ENCODE measurements around the gene KIR3DL1.
"Not testable (repeated sequence)": the region's sequence is repeated elsewhere in the genome, so short reads cannot be mapped to it uniquely, and the experiment has no call there.

KIR3DL1 gene

GRCh38 chr19:54795758-54796157 is 20.5 kb upstream of the KIR3DL1 start:
- H3K4me1 Mint-ChIP-seq: peaks cover 10% of the 10 kb centered on the region
- no peak overlapping the region for H3K27ac Mint-ChIP-seq
- H3K4me3 Mint-ChIP-seq: no peak overlapping the region
- peaks cover 21% of the 10 kb centered on the region for H3K27me3 Mint-ChIP-seq
- no peaks in the 10 kb centered on the region for H3K36me3 Mint-ChIP-seq
- H3K9me3 Mint-ChIP-seq: no peaks in the 10 kb centered on the region
- DNase-seq: no peak
- CTCF ChIA-PET: no interaction called here

- CTCF ChIA-PET: no interaction called here
- no peak within 1 kb of the TSS for H3K4me3 Mint-ChIP-seq
- H3K9me3 Mint-ChIP-seq: peaks cover 2% of the 10 kb centered on the region
- peaks cover 3% of the 10 kb centered on the region for H3K27me3 Mint-ChIP-seq
- no peak within 1 kb of the TSS for H3K27ac Mint-ChIP-seq
- no peaks in the 10 kb centered on the region for H3K36me3 Mint-ChIP-seq
- H3K4me1 Mint-ChIP-seq: no peaks in the 10 kb centered on the region
- no peak for DNase-seq
Measured at GRCh38 chr19:54803410-54803809, 12.9 kb upstream of the KIR3DL1 start, which contains the start of gene KIR2DL4. Gene KIR2DL4 (plus strand): TSS chr19:54803610. CDS start chr19:54803652, 42 bp downstream.

- no peak for DNase-seq
- Mint-ChIP-seq H3K9me3 (peaks cover 2% of the 10 kb centered on the region), H3K27ac (no peak overlapping the region), H3K27me3 (peaks cover 3% of the 10 kb centered on the region), H3K4me1 (no peaks in the 10 kb centered on the region), H3K36me3 (no peaks in the 10 kb centered on the region), H3K4me3 (no peak overlapping the region)
- CTCF ChIA-PET: no interaction called here
Measured at GRCh38 chr19:54804101-54804500, 12.2 kb upstream of the KIR3DL1 start.

GRCh38 chr19:54804571-54804970 is 11.7 kb upstream of the KIR3DL1 start:
- H3K4me3 Mint-ChIP-seq: no peak overlapping the region
- H3K36me3 Mint-ChIP-seq: no peaks in the 10 kb centered on the region
- H3K27me3 Mint-ChIP-seq: peaks cover 7% of the 10 kb centered on the region
- peaks cover 2% of the 10 kb centered on the region for H3K9me3 Mint-ChIP-seq
- CTCF ChIA-PET: no interaction called here
- H3K4me1 Mint-ChIP-seq: no peaks in the 10 kb centered on the region
- no peak for DNase-seq
- H3K27ac Mint-ChIP-seq: no peak overlapping the region

- CTCF ChIA-PET: no interaction called here
- H3K27me3 Mint-ChIP-seq: peaks cover 8% of the 10 kb centered on the region
- H3K4me3 Mint-ChIP-seq: no peak overlapping the region
Measured at GRCh38 chr19:54805665-54806515, 10.4 kb upstream of the KIR3DL1 start.

GRCh38 chr19:54806516-54806838 is 9.8 kb upstream of the KIR3DL1 start:
- Mint-ChIP-seq H3K27ac (no peak overlapping the region), H3K4me1 (no peaks in the 10 kb centered on the region), H3K9me3 (peaks cover 6% of the 10 kb centered on the region), H3K4me3 (no peak overlapping the region), H3K36me3 (no peaks in the 10 kb centered on the region), H3K27me3 (peaks cover 8% of the 10 kb centered on the region)
- DNase-seq: no peak
- CTCF ChIA-PET: no interaction called here

More at GRCh38 chr19:54805665-54806515, 10.4 kb upstream of the KIR3DL1 start:
- Mint-ChIP-seq H3K9me3 (peaks cover 5% of the 10 kb centered on the region), H3K4me1 (no peaks in the 10 kb centered on the region), H3K36me3 (no peaks in the 10 kb centered on the region), H3K27ac (no peak overlapping the region)
- no peak for DNase-seq

- DNase-seq, H3K4me1 Mint-ChIP-seq, H3K36me3 Mint-ChIP-seq, CTCF ChIA-PET, H3K27ac Mint-ChIP-seq, H3K4me3 Mint-ChIP-seq, H3K27me3 Mint-ChIP-seq: not testable (repeated sequence)
- H3K9me3 Mint-ChIP-seq: peaks cover 12% of the 10 kb centered on the region
Measured at GRCh38 chr19:54814571-54814970, 1.7 kb upstream of the KIR3DL1 start.

GRCh38 chr19:54817670-54818536 is 1.6 kb downstream of the KIR3DL1 start:
- peaks cover 3% of the 10 kb centered on the region for H3K9me3 Mint-ChIP-seq
- H3K27me3 Mint-ChIP-seq: peaks cover 3% of the 10 kb centered on the region
- H3K27ac Mint-ChIP-seq: no peak overlapping the region
- no peak for DNase-seq
- CTCF ChIA-PET: no interaction called here
- no peak overlapping the region for H3K4me3 Mint-ChIP-seq
- no peaks in the 10 kb centered on the region for H3K4me1 Mint-ChIP-seq
- H3K36me3 Mint-ChIP-seq: no peaks in the 10 kb centered on the region

- not testable (repeated sequence) for H3K4me1 Mint-ChIP-seq, H3K36me3 Mint-ChIP-seq
Measured at GRCh38 chr19:54824416-54824815, 8.1 kb downstream of the KIR3DL1 start.

GRCh38 chr19:54825326-54825725 is 9.1 kb downstream of the KIR3DL1 start:
- H3K36me3 Mint-ChIP-seq, H3K4me3 Mint-ChIP-seq, H3K4me1 Mint-ChIP-seq, CTCF ChIA-PET, H3K9me3 Mint-ChIP-seq, H3K27ac Mint-ChIP-seq, H3K27me3 Mint-ChIP-seq, DNase-seq: not testable (repeated sequence)

More at GRCh38 chr19:54824416-54824815, 8.1 kb downstream of the KIR3DL1 start:
- H3K9me3 Mint-ChIP-seq, H3K4me3 Mint-ChIP-seq, CTCF ChIA-PET, H3K27ac Mint-ChIP-seq, H3K27me3 Mint-ChIP-seq, DNase-seq: not testable (repeated sequence)

- H3K36me3 Mint-ChIP-seq, H3K27ac Mint-ChIP-seq, H3K27me3 Mint-ChIP-seq, H3K4me3 Mint-ChIP-seq, DNase-seq, H3K9me3 Mint-ChIP-seq, H3K4me1 Mint-ChIP-seq, CTCF ChIA-PET: not testable (repeated sequence)
Measured at GRCh38 chr19:54828064-54828463, 11.8 kb downstream of the KIR3DL1 start.

GRCh38 chr19:54832496-54832895 is 16.2 kb downstream of the KIR3DL1 start, which contains the start of gene KIR2DS4:
Gene KIR2DS4 (plus strand): TSS chr19:54832676.
- DNase-seq, H3K27me3 Mint-ChIP-seq, H3K9me3 Mint-ChIP-seq, H3K4me3 Mint-ChIP-seq, H3K36me3 Mint-ChIP-seq, CTCF ChIA-PET, H3K4me1 Mint-ChIP-seq: not testable (repeated sequence)
- H3K27ac Mint-ChIP-seq: peak within 1 kb of the TSS; percentile 50

GRCh38 chr19:54835126-54835525 is 18.9 kb downstream of the KIR3DL1 start:
- H3K27ac Mint-ChIP-seq, H3K4me1 Mint-ChIP-seq, DNase-seq, H3K4me3 Mint-ChIP-seq, CTCF ChIA-PET, H3K36me3 Mint-ChIP-seq, H3K27me3 Mint-ChIP-seq, H3K9me3 Mint-ChIP-seq: not testable (repeated sequence)

- H3K27me3 Mint-ChIP-seq, H3K27ac Mint-ChIP-seq, CTCF ChIA-PET, DNase-seq, H3K4me1 Mint-ChIP-seq, H3K4me3 Mint-ChIP-seq, H3K9me3 Mint-ChIP-seq, H3K36me3 Mint-ChIP-seq: not testable (repeated sequence)
Measured at GRCh38 chr19:54837522-54837921, 21.3 kb downstream of the KIR3DL1 start.

GRCh38 chr19:54843171-54843570 is 26.9 kb downstream of the KIR3DL1 start:
- H3K4me3 Mint-ChIP-seq, H3K27me3 Mint-ChIP-seq, H3K36me3 Mint-ChIP-seq, H3K9me3 Mint-ChIP-seq, CTCF ChIA-PET, H3K4me1 Mint-ChIP-seq, H3K27ac Mint-ChIP-seq, DNase-seq: not testable (repeated sequence)

All from activated naive CD4-positive, alpha-beta T cell treated with anti-CD3 and anti-CD28 coated beads, Interleukin-2, amount 10 ng/mL, durations not matched to agents 7 days and 5 days (primary cell).